Glutamatergic neuron (in vitro differentiated cells): ENCODE measurements around the gene APP. TPM values are rescaled to one million over a fixed set of nuclear protein-coding genes. Genes with fewer than 3 reads are reported as not detected.

ENCODE experiments used
- DNase-seq: peaks from one replicate; pipeline ENCODE4 v3.0.0; 2022
- H3K27ac Mint-ChIP-seq: one replicate; pipeline ENCODE4 v1.8.0; 2020; ENCODE audit warnings: mild to moderate bottlenecking, mixed read lengths, inconsistent platforms; ENCODE audit not compliant: unreplicated experiment
- H3K27me3 Mint-ChIP-seq: one replicate; pipeline ENCODE4 v1.8.0; 2020; ENCODE audit warnings: mild to moderate bottlenecking, moderate library complexity, mixed read lengths, inconsistent platforms; ENCODE audit not compliant: unreplicated experiment
- H3K36me3 Mint-ChIP-seq: one replicate; pipeline ENCODE4 v1.8.0; 2020; ENCODE audit warnings: mild to moderate bottlenecking, mixed read lengths, inconsistent platforms; ENCODE audit not compliant: unreplicated experiment
- H3K4me1 Mint-ChIP-seq: one replicate; pipeline ENCODE4 v1.8.0; 2020; ENCODE audit warnings: mild to moderate bottlenecking, low read depth, mixed read lengths, inconsistent platforms; ENCODE audit not compliant: unreplicated experiment
- H3K4me3 Mint-ChIP-seq: one replicate; pipeline ENCODE4 v1.8.0; 2020; ENCODE audit warnings: mild to moderate bottlenecking, mixed read lengths, inconsistent platforms; ENCODE audit not compliant: unreplicated experiment
- H3K9me3 Mint-ChIP-seq: one replicate; pipeline ENCODE4 v1.8.0; 2020; ENCODE audit warnings: mild to moderate bottlenecking, moderate library complexity, mixed read lengths, inconsistent platforms; ENCODE audit not compliant: unreplicated experiment
- total RNA-seq: library from RNA; stranded (reverse); fragmentation: NEBNext Ultra II Directional; extraction: Animal tissue kit (Norgen Biotek cat#: 25700); gene quantifications from one replicate; pipeline ENCODE4 v1.2.1, GENCODE V29; 2021; ENCODE audit not compliant: unreplicated experiment
- TF ChIP-seq, protein P1 (sequence below): fragments of 200-600 bp; sonication (generic); IDR thresholded peaks from one replicate; pipeline ENCODE4 v1.5.0; 2021; ENCODE audit not compliant: partially characterized antibody, unreplicated experiment

Gene APP
- total RNA-seq, 1 donor from 2014 or later = 735 TPM

DNA sequence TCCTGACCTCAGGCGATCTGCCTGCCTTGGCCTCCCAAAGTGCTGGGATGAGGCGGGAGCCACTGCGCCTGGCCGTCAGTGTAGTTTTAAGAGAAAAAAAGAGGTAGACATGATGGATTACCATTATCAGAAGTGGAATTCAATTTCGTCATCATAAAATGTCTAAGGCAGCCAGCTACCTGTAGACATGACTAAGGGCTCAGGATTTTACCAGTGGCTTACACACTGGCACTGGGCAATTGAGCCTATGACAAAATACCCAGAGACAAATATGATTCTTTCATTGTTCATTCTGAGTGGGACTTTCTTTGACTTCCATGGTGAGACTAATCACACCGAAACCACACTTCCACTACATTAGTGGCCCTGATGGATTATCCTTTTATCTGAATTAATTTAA lies 254.3 kb downstream of the APP start:
- DNase-seq = no peak
- Mint-ChIP-seq H3K4me1 (peaks cover 10% of the 10 kb centered on the region), H3K27me3 (peaks cover 4% of the 10 kb centered on the region), H3K9me3 (peaks cover 22% of the 10 kb centered on the region), H3K27ac (no peak overlapping the region), H3K4me3 (no peak overlapping the region), H3K36me3 (peaks cover 7% of the 10 kb centered on the region)
- TF ChIP-seq, protein P1, sequence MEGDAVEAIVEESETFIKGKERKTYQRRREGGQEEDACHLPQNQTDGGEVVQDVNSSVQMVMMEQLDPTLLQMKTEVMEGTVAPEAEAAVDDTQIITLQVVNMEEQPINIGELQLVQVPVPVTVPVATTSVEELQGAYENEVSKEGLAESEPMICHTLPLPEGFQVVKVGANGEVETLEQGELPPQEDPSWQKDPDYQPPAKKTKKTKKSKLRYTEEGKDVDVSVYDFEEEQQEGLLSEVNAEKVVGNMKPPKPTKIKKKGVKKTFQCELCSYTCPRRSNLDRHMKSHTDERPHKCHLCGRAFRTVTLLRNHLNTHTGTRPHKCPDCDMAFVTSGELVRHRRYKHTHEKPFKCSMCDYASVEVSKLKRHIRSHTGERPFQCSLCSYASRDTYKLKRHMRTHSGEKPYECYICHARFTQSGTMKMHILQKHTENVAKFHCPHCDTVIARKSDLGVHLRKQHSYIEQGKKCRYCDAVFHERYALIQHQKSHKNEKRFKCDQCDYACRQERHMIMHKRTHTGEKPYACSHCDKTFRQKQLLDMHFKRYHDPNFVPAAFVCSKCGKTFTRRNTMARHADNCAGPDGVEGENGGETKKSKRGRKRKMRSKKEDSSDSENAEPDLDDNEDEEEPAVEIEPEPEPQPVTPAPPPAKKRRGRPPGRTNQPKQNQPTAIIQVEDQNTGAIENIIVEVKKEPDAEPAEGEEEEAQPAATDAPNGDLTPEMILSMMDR = no peak

GRCh38 chr21:25913479-25913878 lies 257.1 kb downstream of the APP start:
- DNase-seq = no peak
- Mint-ChIP-seq H3K4me3 (no peak overlapping the region), H3K36me3 (peaks cover 7% of the 10 kb centered on the region), H3K27ac (no peak overlapping the region), H3K4me1 (peaks cover 14% of the 10 kb centered on the region), H3K27me3 (peaks cover 4% of the 10 kb centered on the region), H3K9me3 (peaks cover 22% of the 10 kb centered on the region)
- TF ChIP-seq, protein P1 = no peak

- TF ChIP-seq, protein P1 = no peak
- H3K9me3 Mint-ChIP-seq = peaks cover 15% of the 10 kb centered on the region
- peaks cover 4% of the 10 kb centered on the region for H3K27me3 Mint-ChIP-seq
- H3K27ac Mint-ChIP-seq = no peak overlapping the region
- DNase-seq = no peak
- no peak overlapping the region for H3K4me3 Mint-ChIP-seq
- H3K4me1 Mint-ChIP-seq = peaks cover 18% of the 10 kb centered on the region
- H3K36me3 Mint-ChIP-seq = no peaks in the 10 kb centered on the region
These were observed 258.2 kb downstream of the APP start for GRCh38 chr21:25912402-25912746.

DNA sequence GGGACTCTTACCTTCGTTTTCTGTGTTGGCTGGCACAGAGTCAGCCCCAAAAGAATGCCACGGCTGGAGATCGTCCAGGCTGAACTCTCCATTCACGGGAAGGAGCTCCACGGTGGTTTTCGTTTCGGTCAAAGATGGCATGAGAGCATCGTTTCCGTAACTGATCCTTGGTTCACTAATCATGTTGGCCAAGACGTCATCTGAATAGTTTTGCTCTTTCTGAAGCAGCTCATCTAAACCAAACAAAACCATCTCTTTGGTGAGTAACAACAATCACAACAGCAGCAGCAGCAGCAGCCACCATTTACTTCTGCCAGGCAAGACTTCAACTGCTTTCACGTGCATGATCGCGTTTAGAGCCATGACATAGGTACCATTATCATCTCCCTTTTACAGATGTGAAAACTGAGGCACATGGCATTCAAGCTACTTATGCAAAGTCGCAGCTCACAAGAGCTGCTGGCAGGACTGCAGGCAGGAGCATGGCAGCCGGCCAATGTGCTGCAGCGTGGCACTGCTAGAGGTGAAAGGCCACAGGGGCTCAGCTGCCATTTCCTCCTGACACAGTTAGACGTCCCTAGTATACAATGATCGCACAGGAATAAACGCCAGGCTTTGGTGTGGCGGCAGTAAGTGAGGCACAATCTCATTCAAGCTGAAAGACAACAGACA lies 258.7 kb downstream of the APP start:
- H3K27ac Mint-ChIP-seq = no peak overlapping the region
- peaks cover 15% of the 10 kb centered on the region for H3K9me3 Mint-ChIP-seq
- H3K36me3 Mint-ChIP-seq = no peaks in the 10 kb centered on the region
- H3K4me1 Mint-ChIP-seq = peaks cover 18% of the 10 kb centered on the region
- DNase-seq = no peak
- TF ChIP-seq, protein P1 = no peak
- peaks cover 4% of the 10 kb centered on the region for H3K27me3 Mint-ChIP-seq
- H3K4me3 Mint-ChIP-seq = no peak overlapping the region

- Mint-ChIP-seq H3K4me1 (peaks cover 22% of the 10 kb centered on the region), H3K4me3 (no peak overlapping the region), H3K27me3 (peaks cover 4% of the 10 kb centered on the region), H3K36me3 (no peaks in the 10 kb centered on the region), H3K27ac (no peak overlapping the region), H3K9me3 (peaks cover 15% of the 10 kb centered on the region)
- TF ChIP-seq, protein P1 = no peak
- DNase-seq = no peak
These were observed 259.8 kb downstream of the APP start for GRCh38 chr21:25910809-25911208.
